Activated CD4-positive, alpha-beta T cell treated with anti-CD3 and anti-CD28 coated beads, Interleukin-2, amount 10 ng/mL, durations not matched to agents 7 days and 5 days (primary cell): Measurements from ENCODE around the gene BACH2. TPM values are rescaled to one million over a fixed set of nuclear protein-coding genes. Genes with fewer than 3 reads are reported as not detected.

Experiments used
- CTCF ChIA-PET: fragments of 350-600 bp; sonication (Branson Sonifier 250); formaldehyde crosslinking; loops from one replicate; lab custom pipeline; 2021; ENCODE audit warnings: antibody characterized with exemption; lab: Charles Lee
- POLR2A ChIA-PET: fragments of 350-600 bp; sonication (Branson Sonifier 250); formaldehyde crosslinking; loops from one replicate; lab custom pipeline; 2021; ENCODE audit warnings: antibody characterized with exemption; lab: Charles Lee
- DNase-seq: peaks from one replicate; pipeline ENCODE4 v3.0.0-alpha.2; 2020
- H3K27ac Mint-ChIP-seq: one replicate; pipeline ENCODE4 v1.8.0; 2021; ENCODE audit warnings: mild to moderate bottlenecking, moderate library complexity, mixed read lengths
- H3K27me3 Mint-ChIP-seq: one replicate; pipeline ENCODE4 v1.8.0; 2021; ENCODE audit warnings: mixed read lengths
- H3K36me3 Mint-ChIP-seq: one replicate; pipeline ENCODE4 v1.8.0; 2021; ENCODE audit warnings: low read depth, mixed read lengths
- H3K4me1 Mint-ChIP-seq: one replicate; pipeline ENCODE4 v1.8.0; 2021; ENCODE audit warnings: mixed read lengths
- H3K4me3 Mint-ChIP-seq: one replicate; pipeline ENCODE4 v1.8.0; 2021; ENCODE audit warnings: mild to moderate bottlenecking, moderate library complexity, mixed read lengths
- H3K9me3 Mint-ChIP-seq: one replicate; pipeline ENCODE4 v1.8.0; 2021; ENCODE audit warnings: mixed read lengths
- total RNA-seq, 2 experiments: library from RNA; stranded (reverse); gene quantifications; one replicate each; pipeline ENCODE4 v1.2.3, GENCODE V29; 2021

Gene BACH2
- total RNA-seq, 2 experiments from 2014 or later = 59.4 to 61.6 TPM

DNA sequence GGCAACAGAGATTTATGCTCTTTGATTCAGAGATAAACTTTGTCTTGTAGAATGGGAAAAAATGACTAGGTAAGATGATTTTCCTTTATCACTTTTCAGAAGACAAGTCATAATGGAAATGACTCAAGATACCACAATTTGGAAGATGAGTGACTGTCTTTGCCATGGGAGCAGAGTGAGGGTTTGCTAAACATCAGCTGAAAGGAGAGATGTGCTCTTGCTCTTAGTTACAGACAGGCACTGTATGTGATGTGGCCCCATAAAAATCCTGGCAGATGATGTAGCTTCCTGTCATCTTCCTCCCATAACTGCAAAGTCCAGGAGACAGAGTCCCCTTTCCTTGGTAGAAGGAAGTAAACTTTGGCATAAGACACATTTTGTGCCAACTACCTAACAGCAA, 47.6 kb downstream of the BACH2 start:
- ChIA-PET CTCF (interaction anchor here (0.5 to 1.4 kb wide), 2 partner anchors 15 to 22 kb away, joined by 3 to 6 read pairs; no protein-coding TSS in a partner anchor), POLR2A (no interaction called here)
- no peak overlapping the region for H3K4me3 Mint-ChIP-seq
- peak overlapping the region; percentile 83 for H3K27ac Mint-ChIP-seq
- no peaks in the 10 kb centered on the region for H3K27me3 Mint-ChIP-seq
- H3K9me3 Mint-ChIP-seq = peaks cover 7% of the 10 kb centered on the region
- H3K4me1 Mint-ChIP-seq = peaks cover 66% of the 10 kb centered on the region
- H3K36me3 Mint-ChIP-seq = peaks cover 57% of the 10 kb centered on the region
- no peak for DNase-seq

DNA sequence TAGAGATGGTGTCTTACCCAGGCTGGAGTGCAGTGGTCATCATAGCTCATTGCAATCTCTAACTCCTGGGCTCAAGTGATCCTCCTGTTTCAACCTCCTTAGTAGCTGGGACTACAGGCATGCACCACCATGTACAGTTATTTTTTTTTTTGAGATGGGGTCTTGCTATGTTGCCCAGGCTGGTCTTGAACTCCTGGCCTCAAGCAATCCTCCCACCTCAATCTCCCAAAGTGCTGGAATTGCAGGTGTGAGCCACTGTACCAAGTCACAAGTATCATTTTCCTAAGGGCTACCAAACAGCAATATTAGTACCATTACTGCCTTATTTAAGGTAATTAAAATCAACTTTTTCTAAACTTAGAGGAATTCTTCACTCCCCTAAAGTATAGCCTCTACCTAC, 49.4 kb downstream of the BACH2 start:
- H3K4me1 Mint-ChIP-seq = peaks cover 58% of the 10 kb centered on the region
- peaks cover 59% of the 10 kb centered on the region for H3K36me3 Mint-ChIP-seq

DNA sequence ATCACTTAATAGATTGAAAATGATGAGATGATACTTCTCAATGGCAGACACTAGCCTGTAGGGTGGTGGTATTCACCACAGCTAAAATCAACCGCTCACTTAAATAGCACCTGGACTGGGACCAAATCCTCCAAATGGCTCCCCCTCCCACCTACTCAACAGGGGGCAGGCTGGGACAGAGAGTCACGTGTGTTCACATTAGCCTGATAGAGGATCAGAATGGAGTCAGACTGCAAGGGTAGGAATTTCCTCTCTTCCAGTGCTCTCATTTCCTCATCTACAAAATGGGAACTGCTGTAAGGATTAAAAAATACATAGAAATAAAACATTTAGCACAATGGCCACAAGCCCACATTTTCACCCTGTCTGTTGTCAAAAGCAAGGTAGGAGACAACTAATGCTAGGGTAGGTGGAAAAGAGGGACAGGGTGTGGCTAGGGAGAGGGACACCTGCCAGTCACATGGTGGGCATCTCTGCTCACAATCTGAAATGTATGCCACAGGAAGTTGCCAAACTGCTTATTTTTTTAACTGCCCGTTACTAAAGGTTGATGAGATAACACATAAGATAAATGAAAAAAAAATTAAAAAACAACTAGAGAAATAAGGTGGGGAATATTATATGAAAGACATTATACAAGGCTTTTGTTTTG, 55.3 kb downstream of the BACH2 start:
- ChIA-PET POLR2A (no interaction called here), CTCF (no interaction called here)
- DNase-seq = no peak
- peaks cover 4% of the 10 kb centered on the region for H3K9me3 Mint-ChIP-seq
- H3K4me1 Mint-ChIP-seq = peaks cover 64% of the 10 kb centered on the region
- peaks cover 51% of the 10 kb centered on the region for H3K36me3 Mint-ChIP-seq
- H3K27ac Mint-ChIP-seq = peak overlapping the region; percentile 70
- H3K27me3 Mint-ChIP-seq = no peaks in the 10 kb centered on the region
- no peak overlapping the region for H3K4me3 Mint-ChIP-seq

More for the DNA sequence above, 49.4 kb downstream of the BACH2 start:
- Mint-ChIP-seq H3K4me3 (no peak overlapping the region), H3K27ac (no peak overlapping the region), H3K9me3 (peaks cover 4% of the 10 kb centered on the region), H3K27me3 (no peaks in the 10 kb centered on the region)
- no peak for DNase-seq
- POLR2A ChIA-PET = no interaction called here
- CTCF ChIA-PET = interaction anchor here (0.6 to 0.9 kb wide), 3 partner anchors 9 to 1669 kb away, joined by 3 to 4 read pairs (median 3); no protein-coding TSS in a partner anchor

DNA sequence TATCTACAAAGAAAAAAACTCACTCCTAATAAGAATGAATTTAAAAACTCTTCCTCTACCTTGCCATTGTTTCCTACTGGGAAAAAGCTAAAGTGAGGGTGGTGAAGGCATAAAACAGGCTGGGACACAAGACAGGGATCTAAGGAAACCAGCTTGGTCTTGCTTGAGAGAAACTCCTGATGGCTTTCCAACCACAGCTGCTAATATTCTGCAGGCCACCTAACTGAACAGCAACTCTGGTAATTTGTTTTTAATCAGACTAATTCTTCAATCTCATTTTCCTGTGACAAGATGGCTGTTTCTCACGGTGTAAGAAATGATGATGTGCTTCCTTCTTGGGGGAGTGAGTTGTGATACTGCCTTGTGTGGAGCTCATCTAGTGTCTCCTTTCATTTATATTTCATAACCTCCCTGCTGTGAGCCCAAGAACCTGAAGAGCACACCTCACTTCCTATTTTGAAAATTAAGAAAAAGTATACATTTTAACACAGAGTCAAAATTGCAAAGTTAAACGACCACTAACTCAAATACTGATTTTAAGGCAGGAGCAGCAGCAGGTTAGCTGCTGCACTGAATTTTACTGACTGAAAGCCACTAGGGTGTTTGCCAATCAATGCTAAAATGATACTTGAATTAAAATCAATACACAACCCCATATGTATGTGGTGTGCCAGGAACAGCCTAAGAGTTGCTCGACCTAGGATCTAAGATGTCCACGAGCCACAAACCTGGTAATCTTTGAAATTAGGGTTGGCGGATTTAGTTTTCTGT, 58.0 kb downstream of the BACH2 start:
- H3K4me3 Mint-ChIP-seq = peak overlapping the region; percentile 24
- peaks cover 6% of the 10 kb centered on the region for H3K9me3 Mint-ChIP-seq
- ChIA-PET POLR2A (interaction anchor here (0.6 to 1.0 kb wide), 3 partner anchors 29 to 173 kb away, joined by 3 to 4 read pairs (median 3); no protein-coding TSS in a partner anchor), CTCF (interaction anchor here (0.8 to 1.9 kb wide), 6 partner anchors 8 to 15 kb away, joined by 3 to 5 read pairs (median 4); no protein-coding TSS in a partner anchor)
- H3K36me3 Mint-ChIP-seq = peaks cover 54% of the 10 kb centered on the region
- DNase-seq = no peak
- no peaks in the 10 kb centered on the region for H3K27me3 Mint-ChIP-seq
- peaks cover 82% of the 10 kb centered on the region for H3K4me1 Mint-ChIP-seq
- peak overlapping the region; percentile 88 for H3K27ac Mint-ChIP-seq

DNA sequence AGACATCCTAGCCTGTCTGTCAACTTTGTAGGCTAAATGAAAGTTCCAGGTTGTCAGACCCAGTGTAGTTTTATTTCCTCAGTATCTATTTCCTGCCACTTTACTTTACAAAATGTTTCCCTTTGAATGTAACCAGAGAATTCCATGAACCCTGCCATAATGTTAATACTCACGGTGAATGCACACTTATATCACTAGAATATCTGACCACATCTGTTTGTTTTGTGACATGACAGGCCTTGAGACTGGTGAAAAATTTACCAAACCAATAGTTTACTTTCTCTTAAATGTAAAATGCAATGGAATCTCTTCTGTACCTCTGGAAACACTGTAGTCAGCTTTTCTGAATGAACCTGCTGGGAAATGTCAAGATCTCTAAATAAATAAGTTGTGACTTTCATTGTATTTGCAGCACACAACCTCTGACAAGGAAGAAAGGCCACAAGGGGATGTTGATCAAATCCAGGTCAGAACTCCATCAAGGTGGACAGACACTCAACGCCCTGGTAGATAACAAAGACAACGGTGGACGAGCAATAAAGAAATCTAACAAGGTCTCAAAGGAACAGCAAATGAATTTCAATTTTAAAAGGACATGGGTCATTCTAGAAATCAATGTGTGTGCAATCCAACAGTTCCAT, 59.2 kb downstream of the BACH2 start:
- POLR2A ChIA-PET = no interaction called here
- no peak for DNase-seq
- Mint-ChIP-seq H3K4me1 (peaks cover 89% of the 10 kb centered on the region), H3K4me3 (no peak overlapping the region), H3K27ac (peak overlapping the region; percentile 59), H3K36me3 (peaks cover 52% of the 10 kb centered on the region), H3K9me3 (peaks cover 6% of the 10 kb centered on the region), H3K27me3 (no peaks in the 10 kb centered on the region)
- CTCF ChIA-PET = interaction anchor here (1.9 kb wide), 1 partner anchor 11 kb away, joined by 5 read pairs; no protein-coding TSS in a partner anchor

DNA sequence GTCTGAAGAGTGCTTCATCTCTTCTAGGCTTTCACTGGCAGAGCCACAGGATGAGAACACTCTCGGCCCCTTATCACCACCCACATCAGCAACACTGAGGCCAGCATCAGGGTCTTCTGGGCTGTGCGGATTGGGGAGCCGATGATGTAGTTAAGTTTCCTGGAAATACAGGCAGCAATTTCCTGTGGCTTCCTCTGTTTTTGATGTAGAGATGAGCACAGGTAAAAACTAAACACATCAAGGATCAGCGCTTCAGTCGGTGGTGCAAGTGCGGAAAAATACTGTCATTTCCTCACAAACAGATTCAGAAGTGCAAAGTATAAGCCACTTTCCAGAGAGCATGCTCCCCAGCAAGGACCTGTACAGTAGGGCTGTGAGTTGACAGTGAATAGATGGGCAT, 62.6 kb downstream of the BACH2 start:
- H3K4me3 Mint-ChIP-seq = peak overlapping the region; percentile 57
- no peaks in the 10 kb centered on the region for H3K27me3 Mint-ChIP-seq
- DNase-seq = peak; percentile 90
- H3K27ac Mint-ChIP-seq = peak overlapping the region; percentile 89
- H3K36me3 Mint-ChIP-seq = peaks cover 65% of the 10 kb centered on the region
- POLR2A ChIA-PET = no interaction called here
- CTCF ChIA-PET = interaction anchor here (1.5 kb wide), 1 partner anchor 294 kb away, joined by 4 read pairs; no protein-coding TSS in a partner anchor
- H3K9me3 Mint-ChIP-seq = peaks cover 6% of the 10 kb centered on the region
- H3K4me1 Mint-ChIP-seq = peaks cover 94% of the 10 kb centered on the region

DNA sequence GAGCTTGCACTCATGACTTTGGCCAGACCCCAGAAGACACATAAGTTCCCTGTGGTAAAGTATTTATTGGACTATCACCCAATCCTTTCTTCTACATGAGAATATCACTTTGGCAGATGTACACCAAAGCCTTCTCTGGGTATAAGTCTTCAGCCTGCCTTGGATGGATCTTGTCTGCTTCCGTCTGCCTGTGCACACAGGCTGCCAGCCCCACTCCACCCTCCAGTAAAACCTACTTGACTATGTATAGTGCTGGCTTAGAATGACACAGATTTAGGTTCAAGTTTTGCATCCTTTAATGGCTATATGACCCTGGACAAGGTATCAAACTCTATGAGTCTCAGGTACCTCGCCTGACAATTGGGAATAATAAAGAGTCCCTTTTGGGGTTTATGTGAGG, 63.4 kb downstream of the BACH2 start:
- Mint-ChIP-seq H3K9me3 (peaks cover 9% of the 10 kb centered on the region), H3K27ac (peak overlapping the region; percentile 89), H3K4me1 (peaks cover 91% of the 10 kb centered on the region), H3K27me3 (no peaks in the 10 kb centered on the region), H3K36me3 (peaks cover 62% of the 10 kb centered on the region), H3K4me3 (no peak overlapping the region)
- CTCF ChIA-PET = interaction anchor here (1.0 to 1.4 kb wide), 2 partner anchors 10 to 45 kb away, joined by 3 read pairs; no protein-coding TSS in a partner anchor
- POLR2A ChIA-PET = no interaction called here
- peak; percentile 27 for DNase-seq

DNA sequence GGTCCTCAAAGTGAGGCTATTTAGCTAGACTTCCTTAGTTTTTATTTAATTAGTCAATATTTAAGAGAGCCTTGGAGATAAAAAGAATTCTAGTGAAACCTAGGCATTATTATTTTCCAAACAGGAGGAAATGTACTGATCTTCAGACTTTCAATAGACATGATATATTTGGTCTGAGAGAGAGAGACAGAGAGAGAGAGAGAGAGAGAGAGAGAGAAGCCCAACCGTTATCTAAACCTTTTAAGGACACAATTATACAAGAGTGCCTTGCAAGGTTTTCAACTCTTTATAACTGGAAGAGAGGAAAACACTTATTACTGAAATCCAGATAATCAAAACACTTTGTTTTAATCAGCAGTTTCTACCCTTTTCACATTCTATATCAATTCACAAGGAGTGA, 64.8 kb downstream of the BACH2 start:
- peaks cover 66% of the 10 kb centered on the region for H3K36me3 Mint-ChIP-seq
- CTCF ChIA-PET = interaction anchor here (1.4 kb wide), 1 partner anchor 8 kb away, joined by 3 read pairs; no protein-coding TSS in a partner anchor
- H3K4me3 Mint-ChIP-seq = no peak overlapping the region
- peaks cover 14% of the 10 kb centered on the region for H3K9me3 Mint-ChIP-seq
- no peak for DNase-seq
- POLR2A ChIA-PET = no interaction called here
- H3K27ac Mint-ChIP-seq = no peak overlapping the region
- H3K4me1 Mint-ChIP-seq = peaks cover 93% of the 10 kb centered on the region
- H3K27me3 Mint-ChIP-seq = no peaks in the 10 kb centered on the region

DNA sequence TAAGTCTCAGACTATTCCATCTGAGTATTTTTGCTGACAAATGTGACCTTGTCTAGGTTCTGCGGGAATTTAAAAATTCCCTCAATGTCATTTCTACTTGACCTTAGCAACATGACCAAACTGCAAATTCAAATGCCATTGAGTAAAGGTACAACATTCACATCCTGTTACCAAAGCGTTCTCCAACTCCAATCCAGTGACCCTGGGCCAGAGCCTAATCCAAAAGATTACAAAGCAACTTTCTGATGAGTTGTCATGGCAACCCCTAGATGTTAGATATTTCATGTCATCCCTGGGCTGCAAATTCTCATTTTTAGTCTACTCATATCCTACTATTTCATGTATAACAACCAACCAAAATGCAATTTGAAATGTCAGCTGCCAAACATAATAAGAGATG, 65.3 kb downstream of the BACH2 start:
- no peak overlapping the region for H3K4me3 Mint-ChIP-seq
- H3K36me3 Mint-ChIP-seq = peaks cover 65% of the 10 kb centered on the region
- H3K9me3 Mint-ChIP-seq = peaks cover 11% of the 10 kb centered on the region
- ChIA-PET CTCF (interaction anchor here (0.8 kb wide), 1 partner anchor 9 kb away, joined by 3 read pairs; no protein-coding TSS in a partner anchor), POLR2A (no interaction called here)
- peaks cover 91% of the 10 kb centered on the region for H3K4me1 Mint-ChIP-seq
- no peak for DNase-seq
- H3K27ac Mint-ChIP-seq = peak overlapping the region; percentile 47
- no peaks in the 10 kb centered on the region for H3K27me3 Mint-ChIP-seq

DNA sequence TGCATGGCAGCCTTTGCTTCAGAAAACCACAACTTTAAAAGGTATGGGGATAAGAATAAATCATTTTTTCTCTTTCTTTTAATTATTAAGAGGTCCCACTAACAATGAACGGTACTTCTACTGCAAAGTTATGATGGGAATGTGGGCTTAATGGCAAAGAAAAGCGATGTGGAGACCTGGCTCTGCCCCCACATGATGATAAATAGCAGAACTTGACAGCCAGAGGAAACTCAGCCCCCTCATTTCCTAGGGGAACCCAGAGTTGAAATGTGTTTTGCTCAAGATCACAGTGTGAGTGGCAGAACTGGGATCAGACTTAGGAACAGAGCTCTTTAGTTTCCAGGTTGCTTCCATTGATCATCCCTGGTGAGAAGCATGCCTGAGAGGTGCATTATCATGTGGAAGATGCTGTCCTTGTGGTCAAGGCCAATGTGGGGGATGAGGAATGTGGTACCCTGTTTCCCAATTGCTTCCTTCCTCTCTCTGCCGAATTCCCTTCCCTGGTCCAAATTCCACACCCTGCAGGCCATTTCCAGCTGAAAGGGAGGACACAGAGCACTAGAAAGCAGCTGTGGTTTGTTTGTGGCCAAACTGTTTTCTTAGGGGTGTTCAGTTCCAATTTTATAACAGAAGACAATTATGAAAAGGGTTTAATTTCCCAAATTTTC, 66.0 kb downstream of the BACH2 start:
- Mint-ChIP-seq H3K4me3 (no peak overlapping the region), H3K27me3 (no peaks in the 10 kb centered on the region), H3K4me1 (peaks cover 90% of the 10 kb centered on the region), H3K9me3 (peaks cover 10% of the 10 kb centered on the region), H3K36me3 (peaks cover 65% of the 10 kb centered on the region), H3K27ac (peak overlapping the region; percentile 47)
- ChIA-PET CTCF (interaction anchor here (0.8 to 1.4 kb wide), 2 partner anchors 9 to 47 kb away, joined by 3 read pairs; no protein-coding TSS in a partner anchor), POLR2A (no interaction called here)
- no peak for DNase-seq

DNA sequence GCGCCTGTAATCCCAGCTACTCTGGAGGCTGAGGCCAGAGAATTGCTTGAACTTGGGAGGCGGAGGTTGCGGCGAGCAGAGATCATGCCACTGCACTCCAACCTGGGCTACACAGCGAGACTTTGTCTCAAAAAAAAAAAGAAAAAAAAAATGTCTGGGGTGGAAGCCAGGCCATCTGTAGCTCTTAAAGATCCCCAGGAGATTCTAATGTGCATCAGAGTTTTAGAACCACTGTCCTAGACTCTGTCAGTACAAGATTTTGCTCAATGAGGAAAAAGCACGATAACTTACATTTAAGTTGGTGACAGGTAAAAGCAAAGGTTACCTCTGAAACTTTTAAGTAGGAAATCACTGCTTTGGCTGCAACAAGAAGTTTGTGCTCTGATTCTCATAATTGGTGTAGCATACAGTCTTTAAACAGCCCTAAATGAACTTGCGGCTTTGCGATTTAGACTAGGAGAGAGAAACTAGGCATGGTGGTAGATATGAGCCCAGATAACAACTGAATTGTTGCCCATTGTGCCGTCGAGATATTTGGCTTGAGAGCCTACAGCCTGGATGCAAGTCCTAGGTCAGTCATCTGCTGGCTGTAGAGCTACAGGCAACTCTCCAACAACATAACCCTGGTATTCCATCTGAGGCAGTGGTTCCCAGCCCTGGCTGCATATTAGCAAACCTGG, 67.2 kb downstream of the BACH2 start:
- ChIA-PET CTCF (interaction anchor here (0.6 to 1.5 kb wide), 4 partner anchors 10 to 118 kb away, joined by 3 to 6 read pairs (median 4); no protein-coding TSS in a partner anchor), POLR2A (no interaction called here)
- Mint-ChIP-seq H3K27me3 (no peaks in the 10 kb centered on the region), H3K9me3 (peaks cover 16% of the 10 kb centered on the region), H3K27ac (peak overlapping the region; percentile 3), H3K36me3 (peaks cover 68% of the 10 kb centered on the region), H3K4me1 (peaks cover 88% of the 10 kb centered on the region), H3K4me3 (no peak overlapping the region)
- no peak for DNase-seq
